Tibial nerve (tissue), 4 donors: Measurements from ENCODE around the gene NTRK2.

ENCODE experiments used
- EP300 ChIP-seq, 2 donors: sonication (generic); formaldehyde crosslinking; IDR thresholded peaks; one replicate each; pipeline ENCODE4 v1.6.1; 2017; ENCODE audit warnings: antibody characterized with exemption in 2 of 2, mild to moderate bottlenecking in 1 of 2
- POLR2A ChIP-seq, 2 donors: fragments of 450-650 bp; IDR thresholded peaks; one replicate each; pipeline ENCODE4 v1.6.1; 2017; ENCODE audit warnings: antibody characterized with exemption in 2 of 2, mild to moderate bottlenecking in 2 of 2, moderate library complexity in 2 of 2
- TF ChIP-seq, protein P1 (sequence below), 5 experiments: fragments of 200-600 bp in 3 of 5; fragments of 450-650 bp in 2 of 5; sonication (generic) in 3 of 5; IDR thresholded peaks; one replicate each; pipeline ENCODE4 v1.5.1; 2016 to 2019; ENCODE audit warnings: antibody characterized with exemption in 5 of 5, mild to moderate bottlenecking in 3 of 5, moderate library complexity in 2 of 5

DNA sequence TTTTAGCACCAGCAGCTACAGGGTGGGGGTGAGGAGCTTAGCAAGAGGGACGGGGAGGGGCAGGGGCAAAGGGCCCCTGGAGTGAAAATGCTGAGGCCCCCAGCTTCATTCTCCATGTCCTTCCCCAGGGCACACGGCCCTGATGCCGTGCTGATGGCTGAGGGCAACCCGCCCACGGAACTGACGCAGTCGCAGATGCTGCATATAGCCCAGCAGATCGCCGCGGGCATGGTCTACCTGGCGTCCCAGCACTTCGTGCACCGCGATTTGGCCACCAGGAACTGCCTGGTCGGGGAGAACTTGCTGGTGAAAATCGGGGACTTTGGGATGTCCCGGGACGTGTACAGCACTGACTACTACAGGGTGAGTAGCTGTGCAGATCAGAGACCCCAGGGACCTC, 285.6 kb downstream of the NTRK2 start:
- TF ChIP-seq, protein P1, sequence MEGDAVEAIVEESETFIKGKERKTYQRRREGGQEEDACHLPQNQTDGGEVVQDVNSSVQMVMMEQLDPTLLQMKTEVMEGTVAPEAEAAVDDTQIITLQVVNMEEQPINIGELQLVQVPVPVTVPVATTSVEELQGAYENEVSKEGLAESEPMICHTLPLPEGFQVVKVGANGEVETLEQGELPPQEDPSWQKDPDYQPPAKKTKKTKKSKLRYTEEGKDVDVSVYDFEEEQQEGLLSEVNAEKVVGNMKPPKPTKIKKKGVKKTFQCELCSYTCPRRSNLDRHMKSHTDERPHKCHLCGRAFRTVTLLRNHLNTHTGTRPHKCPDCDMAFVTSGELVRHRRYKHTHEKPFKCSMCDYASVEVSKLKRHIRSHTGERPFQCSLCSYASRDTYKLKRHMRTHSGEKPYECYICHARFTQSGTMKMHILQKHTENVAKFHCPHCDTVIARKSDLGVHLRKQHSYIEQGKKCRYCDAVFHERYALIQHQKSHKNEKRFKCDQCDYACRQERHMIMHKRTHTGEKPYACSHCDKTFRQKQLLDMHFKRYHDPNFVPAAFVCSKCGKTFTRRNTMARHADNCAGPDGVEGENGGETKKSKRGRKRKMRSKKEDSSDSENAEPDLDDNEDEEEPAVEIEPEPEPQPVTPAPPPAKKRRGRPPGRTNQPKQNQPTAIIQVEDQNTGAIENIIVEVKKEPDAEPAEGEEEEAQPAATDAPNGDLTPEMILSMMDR (IDR thresholded peaks at IDR 0.05) = no peak
- no peak for TF ChIP-seq EP300 (IDR thresholded peaks at IDR 0.05)
- no peak for TF ChIP-seq POLR2A (IDR thresholded peaks at IDR 0.05)
